GM12878 (cell line): ENCODE results near the gene KBTBD13.

ENCODE experiments used
- EZH2 ChIP-seq: IDR thresholded peaks from 2 replicates; pipeline ENCODE4 v1.6.1; 2012; ENCODE audit warnings: low read depth, mild to moderate bottlenecking, control low read depth, inconsistent platforms, low read length, borderline replicate concordance; ENCODE audit not compliant: control insufficient read depth
- FOXM1 ChIP-seq: IDR thresholded peaks from 2 replicates; pipeline ENCODE4 v1.6.1; 2012; ENCODE audit warnings: low read depth, mild to moderate bottlenecking, inconsistent platforms, low read length, moderate library complexity
- JUND ChIP-seq: IDR thresholded peaks from 2 replicates; pipeline ENCODE4 v1.6.1; 2012; ENCODE audit warnings: low read depth, mild to moderate bottlenecking, low read length, improper control_type of control experiment, moderate library complexity
- POLR2A ChIP-seq: IDR thresholded peaks from 2 replicates; pipeline ENCODE4 v1.6.1; 2011; ENCODE audit warnings: low read depth, mild to moderate bottlenecking, low read length
- RCOR1 ChIP-seq: conservative IDR thresholded peaks from 2 replicates; pipeline ENCODE4 v1.6.1; 2012; ENCODE audit warnings: low read depth, low read length, improper control_type of control experiment

DNA sequence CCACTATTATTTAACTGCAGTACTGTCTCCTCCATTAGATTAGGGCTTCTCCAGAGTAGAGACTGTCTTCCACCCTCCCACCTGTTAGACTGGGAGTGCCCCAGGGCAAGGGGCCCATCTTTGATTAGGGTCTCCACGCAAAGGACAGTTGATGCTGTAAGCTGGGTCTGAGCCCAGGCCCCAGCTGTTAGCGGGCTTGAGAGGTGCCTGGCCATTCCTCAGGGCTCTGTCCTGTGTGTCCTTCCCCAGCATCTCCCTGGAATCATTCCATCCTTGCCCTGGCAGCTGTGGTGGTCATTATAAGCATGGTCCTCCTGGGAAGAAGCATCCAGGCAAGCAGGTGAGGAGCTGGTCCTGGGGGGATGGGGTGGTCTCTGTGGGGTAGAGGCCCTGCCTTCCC lies 25.3 kb upstream of the KBTBD13 start:
- TF ChIP-seq FOXM1 = no peak
- no peak for TF ChIP-seq EZH2
- no peak for TF ChIP-seq RCOR1
- TF ChIP-seq POLR2A = no peak
- TF ChIP-seq JUND = no peak
